NCI-H226 (cell line): ENCODE results near the gene CD52.
"Not testable (repeated sequence)": the region's sequence is repeated elsewhere in the genome, so short reads cannot be mapped to it uniquely, and the experiment has no call there.

Experiments
- DNase-seq: peaks from one replicate; pipeline ENCODE4 v3.0.0-alpha.2; 2015

CD52 gene

GRCh38 chr1:26284597-26285347, 33.0 kb upstream of the CD52 start:
- DNase-seq = peak; percentile 76

- DNase-seq = no peak
Observed at GRCh38 chr1:26285366-26286063, 32.2 kb upstream of the CD52 start.

- no peak for DNase-seq
Observed at GRCh38 chr1:26286064-26286416, 31.7 kb upstream of the CD52 start.

- DNase-seq = no peak
Observed at GRCh38 chr1:26287033-26287711, 30.6 kb upstream of the CD52 start.

- no peak for DNase-seq
Observed at GRCh38 chr1:26287811-26288210, 29.9 kb upstream of the CD52 start.

GRCh38 chr1:26288311-26288941, 29.3 kb upstream of the CD52 start:
- DNase-seq = no peak

GRCh38 chr1:26289158-26290059, 28.3 kb upstream of the CD52 start:
- no peak for DNase-seq

GRCh38 chr1:26290122-26290881, 27.5 kb upstream of the CD52 start:
- no peak for DNase-seq

- DNase-seq = no peak
Observed at GRCh38 chr1:26290882-26291261, 26.9 kb upstream of the CD52 start.

- DNase-seq = no peak
Observed at GRCh38 chr1:26291433-26291832, 26.3 kb upstream of the CD52 start.

GRCh38 chr1:26291939-26292338, 25.8 kb upstream of the CD52 start:
- DNase-seq = no peak

GRCh38 chr1:26292735-26293134, 25.0 kb upstream of the CD52 start:
- not testable (repeated sequence) for DNase-seq

- DNase-seq = no peak
Observed at GRCh38 chr1:26293911-26294463, 23.8 kb upstream of the CD52 start.

GRCh38 chr1:26295194-26296138, 22.3 kb upstream of the CD52 start:
- no peak for DNase-seq

GRCh38 chr1:26296340-26297056, 21.3 kb upstream of the CD52 start:
- DNase-seq = no peak

- no peak for DNase-seq
Observed at GRCh38 chr1:26297057-26297790, 20.5 kb upstream of the CD52 start.

GRCh38 chr1:26297791-26298124, 20.0 kb upstream of the CD52 start:
- no peak for DNase-seq

GRCh38 chr1:26300578-26301275, 17.0 kb upstream of the CD52 start:
- no peak for DNase-seq
